SKM-1 treated with dmso at 0.1 percent for 144 hours (cell line): ENCODE measurements around the gene SNRPA1.
A peak's percentile ranks its signal among the peaks of the same experiment; 100 is the strongest.

ENCODE experiments used
- DNase-seq: peaks from one replicate; lab custom pipeline; 2025; ENCODE audit not compliant: unreplicated experiment; lab: John Stamatoyannopoulos, UW

Gene SNRPA1

GRCh38 chr15:101320501-101321052, 25.5 kb upstream of the SNRPA1 start:
- DNase-seq = peak; percentile 97

GRCh38 chr15:101318839-101319238, 23.8 kb upstream of the SNRPA1 start:
- DNase-seq = no peak

- DNase-seq = no peak
Measured at GRCh38 chr15:101318147-101318819, 23.2 kb upstream of the SNRPA1 start.

GRCh38 chr15:101317336-101317872, 22.4 kb upstream of the SNRPA1 start:
- no peak for DNase-seq

GRCh38 chr15:101316529-101316928, 21.5 kb upstream of the SNRPA1 start:
- DNase-seq = no peak

- no peak for DNase-seq
Measured at GRCh38 chr15:101315736-101316135, 20.7 kb upstream of the SNRPA1 start.

- DNase-seq = no peak
Measured at GRCh38 chr15:101314336-101315125, 19.5 kb upstream of the SNRPA1 start.

GRCh38 chr15:101313041-101313761, 18.2 kb upstream of the SNRPA1 start:
- DNase-seq = no peak

GRCh38 chr15:101310508-101310907, 15.5 kb upstream of the SNRPA1 start:
- no peak for DNase-seq

GRCh38 chr15:101310161-101310480, 15.1 kb upstream of the SNRPA1 start:
- DNase-seq = no peak

GRCh38 chr15:101309436-101310160, 14.6 kb upstream of the SNRPA1 start:
- no peak for DNase-seq

- DNase-seq = no peak
Measured at GRCh38 chr15:101308604-101309435, 13.8 kb upstream of the SNRPA1 start.

GRCh38 chr15:101307897-101308603, 13.0 kb upstream of the SNRPA1 start:
- no peak for DNase-seq

GRCh38 chr15:101307048-101307896, 12.2 kb upstream of the SNRPA1 start:
- DNase-seq = no peak

- DNase-seq = no peak
Measured at GRCh38 chr15:101306341-101307047, 11.4 kb upstream of the SNRPA1 start.

- no peak for DNase-seq
Measured at GRCh38 chr15:101305820-101306255, 10.8 kb upstream of the SNRPA1 start.

GRCh38 chr15:101303408-101303807, 8.4 kb upstream of the SNRPA1 start:
- DNase-seq = no peak
